GM23248 (cell line): ENCODE measurements around the gene SMIM35. TPM values are rescaled to one million over a fixed set of nuclear protein-coding genes. Genes with fewer than 3 reads are reported as not detected.

Experiments
- DNase-seq: peaks from one replicate; pipeline ENCODE4 v3.0.0-alpha.2; 2015
- H2AFZ ChIP-seq: fragments of 200-600 bp; sonication (generic); 2 replicates; pipeline ENCODE4 v1.6.1; 2016; ENCODE audit warnings: antibody characterized with exemption
- H3F3A ChIP-seq: fragments of 200-600 bp; sonication (generic); 2 replicates; pipeline ENCODE4 v1.6.1; 2016; ENCODE audit warnings: mild to moderate bottlenecking, antibody characterized with exemption, mixed run types; ENCODE audit not compliant: insufficient read depth
- H3K27ac ChIP-seq: fragments of 200-600 bp; sonication (generic); 2 replicates; pipeline ENCODE4 v1.5.1; 2016; ENCODE audit warnings: mild to moderate bottlenecking
- H3K27me3 ChIP-seq: fragments of 200-600 bp; sonication (generic); replicated peaks from 2 replicates; pipeline ENCODE4 v1.6.1; 2016; ENCODE audit warnings: mild to moderate bottlenecking; ENCODE audit not compliant: insufficient read depth
- H3K36me3 ChIP-seq: fragments of 200-600 bp; sonication (generic); 2 replicates; pipeline ENCODE4 v1.6.1; 2016; ENCODE audit warnings: low read depth, mild to moderate bottlenecking
- H3K4me1 ChIP-seq: fragments of 200-600 bp; sonication (generic); 2 replicates; pipeline ENCODE4 v1.6.1; 2016; ENCODE audit warnings: mild to moderate bottlenecking; ENCODE audit not compliant: insufficient read depth
- H3K4me2 ChIP-seq: fragments of 200-600 bp; sonication (generic); one replicate; pipeline ENCODE4 v1.6.1; 2016; ENCODE audit warnings: mild to moderate bottlenecking; ENCODE audit not compliant: unreplicated experiment
- H3K4me3 ChIP-seq: fragments of 200-600 bp; sonication (generic); 2 replicates; pipeline ENCODE4 v1.5.1; 2016; ENCODE audit warnings: mild to moderate bottlenecking
- H3K79me2 ChIP-seq: fragments of 200-600 bp; sonication (generic); 2 replicates; pipeline ENCODE4 v1.6.1; 2016; ENCODE audit warnings: mild to moderate bottlenecking; ENCODE audit not compliant: insufficient read depth
- H3K9ac ChIP-seq: fragments of 200-600 bp; sonication (generic); 2 replicates; pipeline ENCODE4 v1.6.1; 2016; ENCODE audit warnings: mild to moderate bottlenecking
- H3K9me2 ChIP-seq: fragments of 200-600 bp; sonication (generic); 2 replicates; pipeline ENCODE4 v1.6.1; 2016; ENCODE audit warnings: mixed run types, mild to moderate bottlenecking, moderate library complexity; ENCODE audit not compliant: insufficient read depth
- H3K9me3 ChIP-seq: fragments of 200-600 bp; sonication (generic); one replicate; pipeline ENCODE4 v1.6.1; 2017; ENCODE audit warnings: low read depth
- H4K20me1 ChIP-seq: fragments of 200-600 bp; sonication (generic); 2 replicates; pipeline ENCODE4 v1.6.0; 2016; ENCODE audit not compliant: insufficient read depth
- EZH2 ChIP-seq: fragments of 200-600 bp; sonication (generic); IDR thresholded peaks from 2 replicates; pipeline ENCODE4 v1.6.1; 2018; ENCODE audit warnings: antibody characterized with exemption, mild to moderate bottlenecking; ENCODE audit not compliant: insufficient read depth, poor library complexity, severe bottlenecking
- EZH2phosphoT487 ChIP-seq: fragments of 200-600 bp; sonication (generic); IDR thresholded peaks from 2 replicates; pipeline ENCODE4 v1.6.1; 2018; ENCODE audit warnings: antibody characterized with exemption, moderate library complexity, mild to moderate bottlenecking, low read depth; ENCODE audit not compliant: insufficient read depth
- WGBS, 2 experiments: methylation state at CpG; one replicate each; pipeline ENCODE4 v1.1.6; 2015 to 2017; ENCODE audit warnings: low lambda C conversion rate in 2 of 2, low coverage in 1 of 2; ENCODE audit errors: missing lambda C conversion rate in 2 of 2; 5-methylcytosine and 5-hydroxymethylcytosine counted together
- in situ Hi-C: fragments of 300-500 bp; cut with MboI; formaldehyde crosslinking; loops from 2 replicates; pipeline ENCODE4 v1.15.0; 2020
- polyA plus RNA-seq: library from polyadenylated mRNA; unstranded; fragments of >200 nt; fragmentation: Nextera tagmentation; extraction: Ambion mirVana; gene quantifications from 2 replicates; pipeline ENCODE4 v1.2.1, GENCODE V29; 2016
- total RNA-seq: library from RNA; depleted of rRNA; stranded (reverse); fragments of >200 nt; shearing (Covaris generic); gene quantifications from 2 replicates; pipeline ENCODE4 v1.2.3, GENCODE V29; 2014

The SMIM35 gene
- total and polyA plus RNA-seq, 2 experiments from 2014 or later = not detected

DNA sequence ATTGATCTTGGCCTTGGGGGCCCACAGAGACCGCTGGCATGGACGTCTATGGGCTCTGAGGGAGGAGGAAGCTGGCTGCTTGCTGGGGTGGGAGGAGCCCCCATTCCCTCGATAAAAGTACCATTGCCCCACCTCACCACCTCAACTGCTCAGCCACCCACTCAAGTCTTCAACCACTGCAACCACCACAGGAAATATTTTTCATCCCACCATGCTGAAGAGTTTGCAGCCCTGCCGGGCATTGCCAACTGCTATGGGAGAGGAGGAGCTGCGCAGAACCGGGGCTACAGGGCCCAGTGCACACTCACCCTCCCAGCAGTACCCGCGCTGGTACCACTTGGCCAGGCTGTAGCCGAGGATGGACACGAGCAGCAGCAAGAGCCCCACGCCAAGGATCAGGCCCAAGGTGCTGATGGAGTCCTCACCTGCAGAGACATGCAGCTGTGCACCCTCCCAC is 71.3 kb downstream of the SMIM35 start:
- no peaks in the 10 kb centered on the region for H3K36me3 ChIP-seq
- H3K9me3 ChIP-seq = no peaks in the 10 kb centered on the region
- H3K4me2 ChIP-seq = no peak overlapping the region
- H3K9me2 ChIP-seq = no peaks in the 10 kb centered on the region
- TF ChIP-seq EZH2phosphoT487 (no peak), EZH2 (no peak)
- in situ Hi-C loops = no loop called here
- no peak overlapping the region for H3K9ac ChIP-seq
- H3F3A ChIP-seq = no peaks in the 10 kb centered on the region
- H3K79me2 ChIP-seq = no peaks in the 10 kb centered on the region
- 46 to 66% methylated on average over 11 of the region's 11 CpGs for WGBS, 2 experiments
- DNase-seq = no peak
- no peak overlapping the region for H3K27ac ChIP-seq
- no peak overlapping the region for H3K4me3 ChIP-seq
- H2AFZ ChIP-seq = no peak overlapping the region
- H3K27me3 ChIP-seq = peaks cover 4% of the 10 kb centered on the region; the same call in 1 of the 2 replicates
- H3K4me1 ChIP-seq = no peaks in the 10 kb centered on the region
- H4K20me1 ChIP-seq = no peaks in the 10 kb centered on the region

DNA sequence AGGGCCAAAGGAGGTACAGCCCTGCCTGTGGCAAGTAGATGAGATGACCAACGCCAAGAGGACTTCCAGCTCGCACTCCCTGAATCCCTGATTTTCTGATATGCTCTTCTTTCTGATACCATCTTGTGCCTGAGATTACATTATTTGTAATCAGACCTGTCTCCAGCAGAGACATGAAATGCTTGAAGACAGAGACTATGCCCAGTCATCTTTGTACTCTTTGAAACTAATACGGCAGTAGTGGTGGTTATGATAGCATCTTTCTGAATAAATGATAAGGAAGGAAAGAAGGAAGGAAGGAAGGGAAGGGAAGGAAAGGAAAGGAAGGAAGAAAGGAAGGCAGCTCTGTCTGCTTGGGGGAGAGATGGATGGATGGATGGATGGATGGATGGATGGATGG is 72.7 kb downstream of the SMIM35 start:
- H3F3A ChIP-seq = no peaks in the 10 kb centered on the region
- H3K9me3 ChIP-seq = no peaks in the 10 kb centered on the region
- TF ChIP-seq EZH2phosphoT487 (no peak), EZH2 (no peak)
- H3K4me1 ChIP-seq = no peaks in the 10 kb centered on the region
- no peak overlapping the region for H2AFZ ChIP-seq
- H3K27ac ChIP-seq = no peak overlapping the region
- H3K4me2 ChIP-seq = no peak overlapping the region
- H3K9ac ChIP-seq = no peak overlapping the region
- no peaks in the 10 kb centered on the region for H3K9me2 ChIP-seq
- in situ Hi-C loops = no loop called here
- 67 to 80% methylated on average over 3 of the region's 3 CpGs for WGBS, 2 experiments
- H3K4me3 ChIP-seq = no peak overlapping the region
- peaks cover 4% of the 10 kb centered on the region; the same call in 1 of the 2 replicates for H3K27me3 ChIP-seq
- no peaks in the 10 kb centered on the region for H3K36me3 ChIP-seq
- no peak for DNase-seq
- H4K20me1 ChIP-seq = no peaks in the 10 kb centered on the region
- no peaks in the 10 kb centered on the region for H3K79me2 ChIP-seq

- H3K36me3 ChIP-seq = no peaks in the 10 kb centered on the region
- H3K9ac ChIP-seq = no peak overlapping the region
- H3K4me1 ChIP-seq = no peaks in the 10 kb centered on the region
- TF ChIP-seq EZH2phosphoT487 (no peak), EZH2 (no peak)
- no peak overlapping the region for H3K4me2 ChIP-seq
- peak; percentile 24 for DNase-seq
- H3F3A ChIP-seq = no peaks in the 10 kb centered on the region
- H3K9me3 ChIP-seq = no peaks in the 10 kb centered on the region
- no peak overlapping the region for H2AFZ ChIP-seq
- no peak overlapping the region for H3K4me3 ChIP-seq
- no peaks in the 10 kb centered on the region for H3K9me2 ChIP-seq
- H3K27ac ChIP-seq = no peak overlapping the region
- peaks cover 4% of the 10 kb centered on the region; the same call in 1 of the 2 replicates for H3K27me3 ChIP-seq
- H4K20me1 ChIP-seq = no peaks in the 10 kb centered on the region
- WGBS, 2 experiments = 33 to 35% methylated on average over 7 of the region's 7 CpGs
- H3K79me2 ChIP-seq = no peaks in the 10 kb centered on the region
- in situ Hi-C loops = no loop called here
Measured at GRCh38 chr11:118012083-118012669, 74.6 kb downstream of the SMIM35 start.

DNA sequence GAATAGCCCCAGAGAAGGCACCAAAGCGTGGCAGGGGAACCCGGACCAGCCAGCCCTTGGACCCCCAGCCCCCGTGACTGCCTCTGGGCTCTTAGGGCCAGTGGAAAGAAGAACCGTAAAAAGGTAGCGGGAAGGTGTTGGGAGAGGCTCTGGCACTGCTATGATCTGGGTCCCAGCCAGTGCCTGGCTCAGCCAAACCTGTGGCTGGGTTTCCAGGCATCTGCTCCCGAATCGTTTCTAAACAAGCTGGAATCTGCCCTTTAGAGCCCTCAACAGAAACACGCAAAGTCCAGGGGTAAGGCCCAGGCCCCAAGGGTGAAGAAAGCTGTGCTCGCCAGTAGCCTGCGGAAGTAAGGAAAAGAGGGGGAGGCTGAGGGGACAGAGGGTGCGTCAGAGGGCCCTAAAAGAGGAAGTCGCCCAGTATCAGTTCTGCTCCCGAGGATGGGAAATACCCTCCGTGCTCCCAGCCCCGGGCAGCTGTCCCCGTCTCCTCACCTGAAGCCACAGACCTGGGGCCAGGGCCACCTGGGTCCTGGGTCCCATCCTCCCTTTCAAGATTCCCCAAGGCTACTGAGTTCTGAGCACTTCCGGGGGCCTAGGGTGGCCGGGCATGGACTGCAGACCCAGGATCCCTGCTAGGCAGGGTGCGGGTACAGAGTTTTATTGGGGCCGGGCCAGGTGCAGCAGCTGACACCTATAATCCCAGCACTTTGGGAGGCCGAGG is 75.9 kb downstream of the SMIM35 start:
- H3K4me2 ChIP-seq = no peak overlapping the region
- WGBS, 2 experiments = 47 to 51% methylated on average over 17 to 21 of the region's 21 CpGs
- peaks cover 4% of the 10 kb centered on the region; the same call in 1 of the 2 replicates for H3K27me3 ChIP-seq
- H3F3A ChIP-seq = no peaks in the 10 kb centered on the region
- no peak for TF ChIP-seq EZH2phosphoT487
- TF ChIP-seq EZH2 = no peak
- no peaks in the 10 kb centered on the region for H3K79me2 ChIP-seq
- H3K4me1 ChIP-seq = no peaks in the 10 kb centered on the region
- H3K9ac ChIP-seq = no peak overlapping the region
- H3K4me3 ChIP-seq = no peak overlapping the region
- in situ Hi-C loops = no loop called here
- DNase-seq = no peak
- H3K9me2 ChIP-seq = no peaks in the 10 kb centered on the region
- no peaks in the 10 kb centered on the region for H4K20me1 ChIP-seq
- H3K36me3 ChIP-seq = no peaks in the 10 kb centered on the region
- no peaks in the 10 kb centered on the region for H3K9me3 ChIP-seq
- no peak overlapping the region for H3K27ac ChIP-seq
- no peak overlapping the region for H2AFZ ChIP-seq
